ENCODE measurements around the gene PRR5.

DNA sequence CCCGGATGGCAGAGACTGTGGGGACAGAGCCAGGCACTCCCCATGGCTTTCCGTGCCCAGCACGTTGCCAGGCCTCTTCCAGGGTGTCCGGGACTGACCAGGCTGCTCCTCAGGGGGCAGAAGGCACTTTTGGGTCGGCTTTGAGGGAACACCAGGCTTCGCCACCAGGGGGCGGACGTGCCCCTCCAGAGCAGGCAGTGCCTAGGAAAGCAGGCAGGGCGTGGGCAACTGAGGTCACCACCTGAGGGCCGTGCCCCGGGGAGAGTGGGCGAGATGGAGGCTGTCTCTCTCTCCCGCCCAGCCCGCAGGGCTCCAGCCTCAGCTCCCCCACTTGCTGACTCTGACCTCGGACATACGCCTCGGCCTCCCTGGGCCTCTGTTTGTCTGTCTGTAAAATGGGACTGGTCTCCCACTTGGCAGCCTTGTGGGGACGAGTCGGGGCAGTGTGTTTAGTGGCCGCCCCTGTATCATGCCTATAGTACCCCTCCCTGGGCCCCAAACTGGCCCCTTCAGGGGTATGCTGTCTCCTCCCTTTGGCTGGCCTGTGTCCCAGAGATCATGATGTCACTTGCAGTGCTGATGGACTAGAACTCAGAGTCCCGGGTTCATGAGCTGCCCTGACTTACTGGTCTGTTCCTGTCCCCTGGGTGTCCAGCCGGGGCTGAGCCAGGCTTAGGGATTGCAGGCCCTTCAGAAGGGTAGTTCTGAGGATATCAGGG lies 4.4 kb upstream of the PRR5 start:
- TF ChIP-seq, protein P1, sequence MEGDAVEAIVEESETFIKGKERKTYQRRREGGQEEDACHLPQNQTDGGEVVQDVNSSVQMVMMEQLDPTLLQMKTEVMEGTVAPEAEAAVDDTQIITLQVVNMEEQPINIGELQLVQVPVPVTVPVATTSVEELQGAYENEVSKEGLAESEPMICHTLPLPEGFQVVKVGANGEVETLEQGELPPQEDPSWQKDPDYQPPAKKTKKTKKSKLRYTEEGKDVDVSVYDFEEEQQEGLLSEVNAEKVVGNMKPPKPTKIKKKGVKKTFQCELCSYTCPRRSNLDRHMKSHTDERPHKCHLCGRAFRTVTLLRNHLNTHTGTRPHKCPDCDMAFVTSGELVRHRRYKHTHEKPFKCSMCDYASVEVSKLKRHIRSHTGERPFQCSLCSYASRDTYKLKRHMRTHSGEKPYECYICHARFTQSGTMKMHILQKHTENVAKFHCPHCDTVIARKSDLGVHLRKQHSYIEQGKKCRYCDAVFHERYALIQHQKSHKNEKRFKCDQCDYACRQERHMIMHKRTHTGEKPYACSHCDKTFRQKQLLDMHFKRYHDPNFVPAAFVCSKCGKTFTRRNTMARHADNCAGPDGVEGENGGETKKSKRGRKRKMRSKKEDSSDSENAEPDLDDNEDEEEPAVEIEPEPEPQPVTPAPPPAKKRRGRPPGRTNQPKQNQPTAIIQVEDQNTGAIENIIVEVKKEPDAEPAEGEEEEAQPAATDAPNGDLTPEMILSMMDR (conservative IDR thresholded peaks at IDR 0.05; ENCODE audit: low read depth in 2 of 2), result peak; percentile 85 to 98
- TF ChIP-seq EZH2 (IDR thresholded peaks at IDR 0.05; ENCODE audit: low read depth, unreplicated experiment), result no peak
- no peak for TF ChIP-seq STAT1 (IDR thresholded peaks at IDR 0.05; ENCODE audit: unreplicated experiment)
- no peak for TF ChIP-seq POLR2AphosphoS5 (IDR thresholded peaks at IDR 0.05; ENCODE audit: low read depth)
- TF ChIP-seq, protein P2, sequence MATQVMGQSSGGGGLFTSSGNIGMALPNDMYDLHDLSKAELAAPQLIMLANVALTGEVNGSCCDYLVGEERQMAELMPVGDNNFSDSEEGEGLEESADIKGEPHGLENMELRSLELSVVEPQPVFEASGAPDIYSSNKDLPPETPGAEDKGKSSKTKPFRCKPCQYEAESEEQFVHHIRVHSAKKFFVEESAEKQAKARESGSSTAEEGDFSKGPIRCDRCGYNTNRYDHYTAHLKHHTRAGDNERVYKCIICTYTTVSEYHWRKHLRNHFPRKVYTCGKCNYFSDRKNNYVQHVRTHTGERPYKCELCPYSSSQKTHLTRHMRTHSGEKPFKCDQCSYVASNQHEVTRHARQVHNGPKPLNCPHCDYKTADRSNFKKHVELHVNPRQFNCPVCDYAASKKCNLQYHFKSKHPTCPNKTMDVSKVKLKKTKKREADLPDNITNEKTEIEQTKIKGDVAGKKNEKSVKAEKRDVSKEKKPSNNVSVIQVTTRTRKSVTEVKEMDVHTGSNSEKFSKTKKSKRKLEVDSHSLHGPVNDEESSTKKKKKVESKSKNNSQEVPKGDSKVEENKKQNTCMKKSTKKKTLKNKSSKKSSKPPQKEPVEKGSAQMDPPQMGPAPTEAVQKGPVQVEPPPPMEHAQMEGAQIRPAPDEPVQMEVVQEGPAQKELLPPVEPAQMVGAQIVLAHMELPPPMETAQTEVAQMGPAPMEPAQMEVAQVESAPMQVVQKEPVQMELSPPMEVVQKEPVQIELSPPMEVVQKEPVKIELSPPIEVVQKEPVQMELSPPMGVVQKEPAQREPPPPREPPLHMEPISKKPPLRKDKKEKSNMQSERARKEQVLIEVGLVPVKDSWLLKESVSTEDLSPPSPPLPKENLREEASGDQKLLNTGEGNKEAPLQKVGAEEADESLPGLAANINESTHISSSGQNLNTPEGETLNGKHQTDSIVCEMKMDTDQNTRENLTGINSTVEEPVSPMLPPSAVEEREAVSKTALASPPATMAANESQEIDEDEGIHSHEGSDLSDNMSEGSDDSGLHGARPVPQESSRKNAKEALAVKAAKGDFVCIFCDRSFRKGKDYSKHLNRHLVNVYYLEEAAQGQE (IDR thresholded peaks at IDR 0.05; ENCODE audit: unreplicated experiment), result no peak
- TF ChIP-seq NANOG (IDR thresholded peaks at IDR 0.05; ENCODE audit: borderline replicate concordance), result no peak
- TF ChIP-seq, protein P3, sequence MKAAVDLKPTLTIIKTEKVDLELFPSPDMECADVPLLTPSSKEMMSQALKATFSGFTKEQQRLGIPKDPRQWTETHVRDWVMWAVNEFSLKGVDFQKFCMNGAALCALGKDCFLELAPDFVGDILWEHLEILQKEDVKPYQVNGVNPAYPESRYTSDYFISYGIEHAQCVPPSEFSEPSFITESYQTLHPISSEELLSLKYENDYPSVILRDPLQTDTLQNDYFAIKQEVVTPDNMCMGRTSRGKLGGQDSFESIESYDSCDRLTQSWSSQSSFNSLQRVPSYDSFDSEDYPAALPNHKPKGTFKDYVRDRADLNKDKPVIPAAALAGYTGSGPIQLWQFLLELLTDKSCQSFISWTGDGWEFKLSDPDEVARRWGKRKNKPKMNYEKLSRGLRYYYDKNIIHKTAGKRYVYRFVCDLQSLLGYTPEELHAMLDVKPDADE (IDR thresholded peaks at IDR 0.05), result no peak
- no peak for TF ChIP-seq EZH2phosphoT487 (IDR thresholded peaks at IDR 0.05; ENCODE audit: unreplicated experiment)
- 0 out of 2 replicates have a peak, but pooled peaks have one; percentile 42 for TF ChIP-seq CREB1 (CRISPR knock-in tag; IDR thresholded peaks at IDR 0.05; ENCODE audit: low read depth)
- TF ChIP-seq, protein P4, sequence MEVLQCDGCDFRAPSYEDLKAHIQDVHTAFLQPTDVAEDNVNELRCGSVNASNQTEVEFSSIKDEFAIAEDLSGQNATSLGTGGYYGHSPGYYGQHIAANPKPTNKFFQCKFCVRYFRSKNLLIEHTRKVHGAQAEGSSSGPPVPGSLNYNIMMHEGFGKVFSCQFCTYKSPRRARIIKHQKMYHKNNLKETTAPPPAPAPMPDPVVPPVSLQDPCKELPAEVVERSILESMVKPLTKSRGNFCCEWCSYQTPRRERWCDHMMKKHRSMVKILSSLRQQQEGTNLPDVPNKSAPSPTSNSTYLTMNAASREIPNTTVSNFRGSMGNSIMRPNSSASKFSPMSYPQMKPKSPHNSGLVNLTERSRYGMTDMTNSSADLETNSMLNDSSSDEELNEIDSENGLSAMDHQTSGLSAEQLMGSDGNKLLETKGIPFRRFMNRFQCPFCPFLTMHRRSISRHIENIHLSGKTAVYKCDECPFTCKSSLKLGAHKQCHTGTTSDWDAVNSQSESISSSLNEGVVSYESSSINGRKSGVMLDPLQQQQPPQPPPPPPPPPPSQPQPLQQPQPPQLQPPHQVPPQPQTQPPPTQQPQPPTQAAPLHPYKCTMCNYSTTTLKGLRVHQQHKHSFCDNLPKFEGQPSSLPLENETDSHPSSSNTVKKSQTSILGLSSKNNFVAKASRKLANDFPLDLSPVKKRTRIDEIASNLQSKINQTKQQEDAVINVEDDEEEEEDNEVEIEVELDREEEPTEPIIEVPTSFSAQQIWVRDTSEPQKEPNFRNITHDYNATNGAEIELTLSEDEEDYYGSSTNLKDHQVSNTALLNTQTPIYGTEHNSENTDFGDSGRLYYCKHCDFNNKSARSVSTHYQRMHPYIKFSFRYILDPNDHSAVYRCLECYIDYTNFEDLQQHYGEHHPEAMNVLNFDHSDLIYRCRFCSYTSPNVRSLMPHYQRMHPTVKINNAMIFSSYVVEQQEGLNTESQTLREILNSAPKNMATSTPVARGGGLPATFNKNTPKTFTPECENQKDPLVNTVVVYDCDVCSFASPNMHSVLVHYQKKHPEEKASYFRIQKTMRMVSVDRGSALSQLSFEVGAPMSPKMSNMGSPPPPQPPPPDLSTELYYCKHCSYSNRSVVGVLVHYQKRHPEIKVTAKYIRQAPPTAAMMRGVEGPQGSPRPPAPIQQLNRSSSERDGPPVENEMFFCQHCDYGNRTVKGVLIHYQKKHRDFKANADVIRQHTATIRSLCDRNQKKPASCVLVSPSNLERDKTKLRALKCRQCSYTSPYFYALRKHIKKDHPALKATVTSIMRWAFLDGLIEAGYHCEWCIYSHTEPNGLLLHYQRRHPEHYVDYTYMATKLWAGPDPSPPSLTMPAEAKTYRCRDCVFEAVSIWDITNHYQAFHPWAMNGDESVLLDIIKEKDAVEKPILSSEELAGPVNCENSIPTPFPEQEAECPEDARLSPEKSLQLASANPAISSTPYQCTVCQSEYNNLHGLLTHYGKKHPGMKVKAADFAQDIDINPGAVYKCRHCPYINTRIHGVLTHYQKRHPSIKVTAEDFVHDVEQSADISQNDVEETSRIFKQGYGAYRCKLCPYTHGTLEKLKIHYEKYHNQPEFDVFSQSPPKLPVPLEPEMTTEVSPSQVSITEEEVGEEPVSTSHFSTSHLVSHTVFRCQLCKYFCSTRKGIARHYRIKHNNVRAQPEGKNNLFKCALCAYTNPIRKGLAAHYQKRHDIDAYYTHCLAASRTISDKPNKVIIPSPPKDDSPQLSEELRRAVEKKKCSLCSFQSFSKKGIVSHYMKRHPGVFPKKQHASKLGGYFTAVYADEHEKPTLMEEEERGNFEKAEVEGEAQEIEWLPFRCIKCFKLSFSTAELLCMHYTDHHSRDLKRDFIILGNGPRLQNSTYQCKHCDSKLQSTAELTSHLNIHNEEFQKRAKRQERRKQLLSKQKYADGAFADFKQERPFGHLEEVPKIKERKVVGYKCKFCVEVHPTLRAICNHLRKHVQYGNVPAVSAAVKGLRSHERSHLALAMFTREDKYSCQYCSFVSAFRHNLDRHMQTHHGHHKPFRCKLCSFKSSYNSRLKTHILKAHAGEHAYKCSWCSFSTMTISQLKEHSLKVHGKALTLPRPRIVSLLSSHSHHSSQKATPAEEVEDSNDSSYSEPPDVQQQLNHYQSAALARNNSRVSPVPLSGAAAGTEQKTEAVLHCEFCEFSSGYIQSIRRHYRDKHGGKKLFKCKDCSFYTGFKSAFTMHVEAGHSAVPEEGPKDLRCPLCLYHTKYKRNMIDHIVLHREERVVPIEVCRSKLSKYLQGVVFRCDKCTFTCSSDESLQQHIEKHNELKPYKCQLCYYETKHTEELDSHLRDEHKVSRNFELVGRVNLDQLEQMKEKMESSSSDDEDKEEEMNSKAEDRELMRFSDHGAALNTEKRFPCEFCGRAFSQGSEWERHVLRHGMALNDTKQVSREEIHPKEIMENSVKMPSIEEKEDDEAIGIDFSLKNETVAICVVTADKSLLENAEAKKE (CRISPR knock-in tag; IDR thresholded peaks at IDR 0.05), result no peak
- no peak for TF ChIP-seq ZNF331 (CRISPR knock-in tag; IDR thresholded peaks at IDR 0.05; ENCODE audit: low read depth)

Measured in GM23338 (cell line).